Measurements from ENCODE around the gene GPC3.

GRCh38 chrX:133985164-133985966, at the start of gene GPC3:
- no peak for TF ChIP-seq CTCF (IDR thresholded peaks at IDR 0.05)
- TF ChIP-seq POLR2AphosphoS5 (IDR thresholded peaks at IDR 0.05): no peak

Measured in stomach (tissue), 4 donors.